Keratinocyte (primary cell): Measurements from ENCODE around the gene PRRC2B.

Experiments used
- CTCF ChIP-seq, 3 experiments: IDR thresholded peaks in 1 of 3; conservative IDR thresholded peaks in 1 of 3; optimal IDR thresholded peaks in 1 of 3; 2 replicates in 2 of 3; 3 replicates in 1 of 3; pipeline versions ENCODE3 to v1.5.1; 2011; ENCODE audit warnings: low read length in 3 of 3, mild to moderate bottlenecking in 3 of 3, moderate library complexity in 2 of 3, control low read depth in 1 of 3, inconsistent platforms in 1 of 3; ENCODE audit not compliant: insufficient read depth in 2 of 3; ENCODE audit errors: extremely low read depth in 1 of 3
- EZH2 ChIP-seq: IDR thresholded peaks from one replicate; pipeline ENCODE4 v1.6.1; 2012; ENCODE audit warnings: inconsistent platforms, mild to moderate bottlenecking, low read length, moderate library complexity

DNA sequence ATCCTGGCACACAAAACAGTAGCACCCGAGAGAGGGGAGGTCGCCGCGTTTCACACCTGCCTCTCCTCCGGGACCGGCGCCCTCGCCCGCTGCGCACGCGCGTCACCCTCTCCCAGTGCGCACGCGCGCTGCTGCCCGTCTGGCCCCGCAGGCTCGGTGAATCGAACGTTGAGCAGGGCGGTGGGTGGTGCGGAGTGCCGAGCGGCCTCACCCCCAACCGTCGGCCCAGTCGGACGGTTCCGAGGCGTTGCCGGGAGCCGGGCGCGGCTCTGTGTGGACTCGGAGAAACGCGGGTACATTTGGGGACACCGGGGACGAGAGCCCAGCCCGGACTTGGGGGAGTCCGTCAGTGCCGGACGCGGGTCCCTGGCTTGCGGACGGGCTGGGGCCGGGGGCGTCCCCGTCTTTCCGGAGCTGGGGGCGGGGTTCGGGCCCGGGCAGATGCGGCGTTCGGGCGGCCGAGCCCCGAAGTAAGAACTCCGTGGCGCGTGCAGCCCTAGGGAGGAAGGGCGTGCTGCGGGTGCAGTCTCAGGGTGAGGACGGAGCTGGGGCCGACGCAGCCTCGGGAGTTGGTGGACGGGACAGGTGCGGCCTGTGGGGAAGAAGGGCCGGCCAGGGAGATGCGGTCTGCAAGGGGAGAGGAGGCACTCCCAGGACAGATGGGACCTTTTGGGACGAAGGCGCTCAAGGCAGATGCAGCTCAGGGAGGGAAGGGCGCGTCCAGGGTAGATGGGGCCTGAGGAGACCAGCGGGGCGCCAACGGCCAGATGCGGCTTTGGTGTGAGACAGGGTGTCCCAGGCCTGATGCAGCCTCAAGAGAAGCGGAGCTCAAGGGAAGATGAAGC, 109.1 kb downstream of the PRRC2B start, which contains the start of gene POMT1:
- TF ChIP-seq CTCF (optimal IDR thresholded peaks at IDR 0.05 in 1 of 3, IDR thresholded peaks at IDR 0.05 in 1 of 3, conservative IDR thresholded peaks at IDR 0.05 in 1 of 3; ENCODE audit: extremely low read depth in 1 of 3, insufficient read depth in 2 of 3, low read length in 3 of 3): no peak
- no peak for TF ChIP-seq EZH2
